SK-N-SH (cell line): Measurements from ENCODE around the gene SUPT4H1. TPM values are rescaled to one million over a fixed set of nuclear protein-coding genes. Genes with fewer than 3 reads are reported as not detected.

ENCODE experiments used
- CTCF ChIA-PET: fragments of 300-600, 350-600 bp; formaldehyde crosslinking; extraction: SDS; loops from one replicate; lab custom pipeline; 2021; lab: Yijun Ruan, JAX
- POLR2A ChIA-PET: fragments of 350-600 bp; sonication (Branson Sonifier 250); formaldehyde crosslinking; extraction: SDS; loops from one replicate; lab custom pipeline; 2020; ENCODE audit warnings: antibody characterized with exemption, inconsistent platforms; lab: Yijun Ruan, JAX
- DNase-seq: peaks from one replicate; pipeline ENCODE4 v3.0.0; 2012
- H2AFZ ChIP-seq: fragments of 200-600 bp; sonication (generic); 2 replicates; pipeline ENCODE4 v1.8.1; 2016; ENCODE audit warnings: antibody characterized with exemption, mild to moderate bottlenecking, low read depth
- H3F3A ChIP-seq: fragments of 200-600 bp; sonication (generic); replicated peaks from 2 replicates; pipeline ENCODE3; 2016; ENCODE audit warnings: antibody characterized with exemption, mild to moderate bottlenecking; ENCODE audit not compliant: insufficient read depth
- H3K27ac ChIP-seq, 2 experiments: fragments of 200-500 bp in 1 of 2; fragments of 200-600 bp in 1 of 2; sonication (Bioruptor generic) in 1 of 2; sonication (generic), shearing (Covaris generic) in 1 of 2; 2 replicates each; pipeline versions ENCODE4 v1.5.1 to v1.6.1; 2014 to 2016; ENCODE audit warnings: low read depth in 2 of 2, inconsistent platforms in 1 of 2, low read length in 1 of 2, mild to moderate bottlenecking in 1 of 2, mixed read lengths in 1 of 2
- H3K27me3 ChIP-seq: fragments of 200-600 bp; sonication (generic), shearing (Covaris generic); 2 replicates; pipeline ENCODE4 v1.6.1; 2016; ENCODE audit warnings: mixed run types; ENCODE audit not compliant: insufficient read depth
- H3K36me3 ChIP-seq, 2 experiments: fragments of 200-500 bp in 1 of 2; fragments of 200-600 bp in 1 of 2; sonication (Bioruptor generic) in 1 of 2; sonication (generic) in 1 of 2; replicated peaks in 1 of 2; 2 replicates each; pipeline versions ENCODE3 to v1.5.1; 2014 to 2016; ENCODE audit warnings: low read length in 1 of 2, mild to moderate bottlenecking in 1 of 2; ENCODE audit not compliant: insufficient read depth in 2 of 2, control insufficient read depth in 1 of 2
- H3K4me1 ChIP-seq, 2 experiments: fragments of 200-500 bp in 1 of 2; fragments of 200-600 bp in 1 of 2; sonication (Bioruptor generic) in 1 of 2; sonication (generic), shearing (Covaris generic) in 1 of 2; 2 replicates each; pipeline versions ENCODE4 v1.5.1 to v1.6.1; 2014 to 2016; ENCODE audit warnings: low read depth in 1 of 2, low read length in 1 of 2, mixed run types in 1 of 2; ENCODE audit not compliant: insufficient read depth in 2 of 2, control insufficient read depth in 1 of 2
- H3K4me2 ChIP-seq: fragments of 200-600 bp; sonication (generic), shearing (Covaris generic); 2 replicates; pipeline ENCODE4 v1.6.1; 2017; ENCODE audit warnings: mixed run types
- H3K4me3 ChIP-seq, 2 experiments: fragments of 200-500 bp in 1 of 2; fragments of 200-600 bp in 1 of 2; sonication (Bioruptor generic) in 1 of 2; sonication (generic), shearing (Covaris generic) in 1 of 2; 2 replicates each; pipeline versions ENCODE4 v1.5.1 to v1.8.1; 2014 to 2016; ENCODE audit warnings: low read depth in 2 of 2, inconsistent platforms in 1 of 2, low read length in 1 of 2, mild to moderate bottlenecking in 1 of 2, mixed read lengths in 1 of 2, moderate library complexity in 1 of 2
- H3K79me2 ChIP-seq: fragments of 200-600 bp; sonication (generic); 2 replicates; pipeline ENCODE4 v1.8.1; 2017; ENCODE audit warnings: mild to moderate bottlenecking; ENCODE audit not compliant: insufficient read depth
- H3K9ac ChIP-seq: fragments of 200-600 bp; sonication (generic); 2 replicates; pipeline ENCODE4 v1.6.1; 2017; ENCODE audit warnings: mixed run types
- H3K9me2 ChIP-seq: fragments of 200-600 bp; sonication (generic); 2 replicates; pipeline ENCODE4 v1.6.1; 2017; ENCODE audit warnings: mixed run types
- H3K9me3 ChIP-seq: fragments of 200-600 bp; sonication (generic); 2 replicates; pipeline ENCODE4 v1.6.1; 2017; ENCODE audit warnings: mixed run types, mild to moderate bottlenecking, moderate library complexity
- H4K20me1 ChIP-seq: fragments of 200-600 bp; sonication (generic); 2 replicates; pipeline ENCODE4 v1.6.1; 2017; ENCODE audit warnings: mild to moderate bottlenecking, mixed run types; ENCODE audit not compliant: insufficient read depth
- EP300 ChIP-seq, 2 experiments: IDR thresholded peaks; 2 replicates each; pipeline versions ENCODE4 v1.4.0 to v1.6.1; 2012; ENCODE audit warnings: borderline replicate concordance in 1 of 2, low read depth in 1 of 2, low read length in 1 of 2
- EZH2phosphoT487 ChIP-seq: fragments of 200-600 bp; sonication (generic); IDR thresholded peaks from 2 replicates; pipeline ENCODE4 v1.6.1; 2017; ENCODE audit warnings: low read depth, mixed run types, mild to moderate bottlenecking, antibody characterized with exemption, moderate library complexity, borderline replicate concordance
- FOXJ3 ChIP-seq: sonication (generic); formaldehyde crosslinking; IDR thresholded peaks from 2 replicates; pipeline ENCODE4 v1.5.1; 2020; ENCODE audit warnings: mild to moderate bottlenecking, missing genetic modification reagents
- FOXM1 ChIP-seq: IDR thresholded peaks from 2 replicates; pipeline ENCODE4 v1.4.0; 2012; ENCODE audit warnings: low read depth, mild to moderate bottlenecking
- JUND ChIP-seq: IDR thresholded peaks from 2 replicates; pipeline ENCODE4 v1.4.0; 2012
- NFIC ChIP-seq: IDR thresholded peaks from 2 replicates; pipeline ENCODE4 v1.4.0; 2012; ENCODE audit warnings: borderline replicate concordance
- NRF1 ChIP-seq: IDR thresholded peaks from 2 replicates; pipeline ENCODE4 v1.6.1; 2012; ENCODE audit warnings: low read depth, mild to moderate bottlenecking, low read length
- RCOR1 ChIP-seq: fragments of 150-350 bp; IDR thresholded peaks from 2 replicates; pipeline ENCODE4 v1.6.1; 2017; ENCODE audit warnings: antibody characterized with exemption, low read length
- RFX5 ChIP-seq: IDR thresholded peaks from 2 replicates; pipeline ENCODE4 v1.6.1; 2012; ENCODE audit warnings: mild to moderate bottlenecking, improper control_type of control experiment, low read length
- SMC3 ChIP-seq: IDR thresholded peaks from 2 replicates; pipeline ENCODE4 v1.6.1; 2012; ENCODE audit warnings: low read depth, low read length, improper control_type of control experiment
- TCF12 ChIP-seq: IDR thresholded peaks from 2 replicates; pipeline ENCODE4 v1.4.0; 2012
- WGBS: methylation state at CpG from one replicate; pipeline ENCODE4 v1.1.6; 2017; ENCODE audit warnings: low lambda C conversion rate; 5-methylcytosine and 5-hydroxymethylcytosine counted together
- polyA plus RNA-seq, 3 experiments: library from polyadenylated mRNA; depleted of rRNA; stranded (reverse); fragments of >200 nt; gene quantifications; 2 replicates each; pipeline ENCODE4 v1.2.3, GENCODE V29; 2012
- TF ChIP-seq, protein P1 (sequence below): fragments of 200-600 bp; sonication (generic); IDR thresholded peaks from 2 replicates; pipeline ENCODE4 v1.6.1; 2017; ENCODE audit warnings: antibody characterized with exemption, mild to moderate bottlenecking, moderate library complexity

Gene SUPT4H1
- polyA plus RNA-seq, 1 of the 3 experiments (the other 2 are of a cell fraction) = 165 TPM

DNA sequence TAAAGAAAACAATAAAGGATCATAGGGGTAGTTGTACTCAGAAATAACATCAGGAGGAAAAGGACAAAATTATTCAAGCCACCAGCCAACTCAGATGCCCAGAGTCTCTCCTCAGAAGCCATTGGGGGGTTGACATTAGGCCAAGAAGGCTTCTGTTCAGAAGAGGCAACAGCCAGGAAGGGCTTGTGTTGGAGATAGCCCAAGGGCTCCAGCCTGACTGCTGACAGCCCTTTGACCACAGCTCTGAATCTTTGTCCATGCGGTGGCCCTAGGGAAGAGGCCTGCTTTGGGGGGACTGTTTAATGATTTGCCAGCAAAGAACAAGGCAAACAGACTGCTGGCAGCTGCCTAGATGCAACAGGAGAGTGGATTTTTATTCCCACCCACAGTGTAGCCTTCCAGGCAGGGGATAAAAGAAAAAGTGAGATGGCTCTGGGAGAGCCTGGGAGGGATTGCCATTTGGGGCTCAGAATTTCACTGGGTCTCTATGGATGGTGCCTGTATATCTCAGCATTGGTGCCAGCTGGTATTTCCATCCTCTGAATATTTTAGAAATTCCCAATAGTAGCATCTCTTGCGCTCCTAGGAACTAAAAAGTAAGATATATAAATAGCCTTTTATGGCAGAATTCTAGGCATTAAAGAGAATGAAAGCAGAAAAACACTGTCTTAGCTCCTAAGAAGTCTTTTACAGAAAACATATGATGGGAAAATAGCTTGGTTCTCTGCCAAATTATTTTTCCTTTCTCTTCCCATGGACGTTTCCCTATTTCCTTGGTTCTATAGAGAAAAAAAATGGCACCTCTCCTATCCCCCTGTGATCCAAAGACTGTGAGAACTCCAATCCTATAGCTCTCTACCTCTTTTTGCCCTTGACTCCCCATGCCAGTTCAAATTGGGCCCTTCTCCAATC, 29.4 kb upstream of the SUPT4H1 start:
- Histone ChIP-seq H3K4me2 (no peak overlapping the region), H3K36me3 (no peaks in the 10 kb centered on the region), H3F3A (no peaks in the 10 kb centered on the region), H3K27me3 (peaks cover 36% of the 10 kb centered on the region), H3K27ac (no peak overlapping the region), H4K20me1 (no peaks in the 10 kb centered on the region), H3K9me2 (no peaks in the 10 kb centered on the region), H2AFZ (no peak overlapping the region), H3K4me1 (no peaks in the 10 kb centered on the region), H3K9me3 (no peaks in the 10 kb centered on the region), H3K4me3 (no peak overlapping the region), H3K9ac (no peak overlapping the region), H3K79me2 (no peaks in the 10 kb centered on the region)
- TF ChIP-seq RFX5 (no peak), EP300 (IDR thresholded peaks at IDR 0.05; ENCODE audit: borderline replicate concordance in 1 of 2, low read depth in 1 of 2, low read length in 1 of 2) (no peak), TCF12 (no peak), NFIC (no peak), FOXM1 (no peak), NRF1 (no peak)
- TF ChIP-seq, protein P1, sequence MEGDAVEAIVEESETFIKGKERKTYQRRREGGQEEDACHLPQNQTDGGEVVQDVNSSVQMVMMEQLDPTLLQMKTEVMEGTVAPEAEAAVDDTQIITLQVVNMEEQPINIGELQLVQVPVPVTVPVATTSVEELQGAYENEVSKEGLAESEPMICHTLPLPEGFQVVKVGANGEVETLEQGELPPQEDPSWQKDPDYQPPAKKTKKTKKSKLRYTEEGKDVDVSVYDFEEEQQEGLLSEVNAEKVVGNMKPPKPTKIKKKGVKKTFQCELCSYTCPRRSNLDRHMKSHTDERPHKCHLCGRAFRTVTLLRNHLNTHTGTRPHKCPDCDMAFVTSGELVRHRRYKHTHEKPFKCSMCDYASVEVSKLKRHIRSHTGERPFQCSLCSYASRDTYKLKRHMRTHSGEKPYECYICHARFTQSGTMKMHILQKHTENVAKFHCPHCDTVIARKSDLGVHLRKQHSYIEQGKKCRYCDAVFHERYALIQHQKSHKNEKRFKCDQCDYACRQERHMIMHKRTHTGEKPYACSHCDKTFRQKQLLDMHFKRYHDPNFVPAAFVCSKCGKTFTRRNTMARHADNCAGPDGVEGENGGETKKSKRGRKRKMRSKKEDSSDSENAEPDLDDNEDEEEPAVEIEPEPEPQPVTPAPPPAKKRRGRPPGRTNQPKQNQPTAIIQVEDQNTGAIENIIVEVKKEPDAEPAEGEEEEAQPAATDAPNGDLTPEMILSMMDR = no peak
- 16% methylated on average over 3 of the region's 3 CpGs for WGBS
- ChIA-PET CTCF (interaction anchor here (0.9 to 3.0 kb wide), 8 partner anchors 11 to 132 kb away, joined by 3 to 13 read pairs (median 4); no protein-coding TSS in a partner anchor), POLR2A (no interaction called here)
- DNase-seq = no peak

DNA sequence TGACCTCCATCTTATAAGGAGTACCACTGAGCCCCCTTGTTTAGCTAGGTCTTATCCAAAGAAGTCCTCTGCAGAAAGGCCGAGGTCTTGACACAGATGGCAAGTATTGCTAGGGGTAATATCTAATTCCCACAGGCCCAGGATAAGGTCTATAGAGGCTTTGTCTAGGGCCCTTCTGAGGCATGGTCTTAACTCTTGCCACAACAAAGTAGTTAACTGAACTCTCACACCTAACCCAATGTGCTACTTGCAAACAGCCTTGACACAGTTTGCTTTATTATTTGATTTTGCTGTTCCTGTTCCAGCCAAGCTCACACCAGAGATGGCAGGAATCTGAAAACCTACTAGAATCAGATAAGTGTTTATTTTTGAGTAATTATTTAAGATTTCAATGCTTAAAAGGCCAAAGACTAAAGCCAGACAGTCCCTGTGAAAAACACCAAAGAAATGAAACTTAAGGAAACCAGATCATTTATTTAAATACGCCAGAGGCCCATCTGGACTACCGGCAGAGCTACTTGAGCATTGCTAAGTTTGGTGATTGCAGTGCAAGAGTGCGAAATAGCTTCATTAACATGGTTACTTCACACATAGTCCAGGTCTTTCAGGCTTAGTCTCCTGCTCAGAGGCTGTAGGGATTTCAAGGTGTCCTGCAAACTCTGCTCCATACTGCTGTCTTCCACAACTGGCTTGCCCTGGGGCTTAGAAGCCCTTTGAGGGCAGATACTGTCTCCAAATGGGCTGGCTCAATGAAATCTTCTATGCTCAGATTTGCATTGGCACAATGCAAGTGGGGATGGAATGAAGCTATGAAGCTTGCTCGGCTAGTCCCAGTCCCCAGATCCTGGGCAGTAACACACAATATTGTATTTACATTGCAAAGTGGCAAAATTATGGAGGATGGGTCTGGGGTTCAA, 28.5 kb upstream of the SUPT4H1 start:
- POLR2A ChIA-PET = no interaction called here
- H3K27ac ChIP-seq = no peak overlapping the region
- CTCF ChIA-PET = interaction anchor here (0.7 to 3.0 kb wide), 4 partner anchors 17 to 197 kb away, joined by 3 to 13 read pairs (median 4); partner anchors contain the start of gene RNF43
- no peak overlapping the region for H2AFZ ChIP-seq
- H3K9ac ChIP-seq = no peak overlapping the region
- no peaks in the 10 kb centered on the region for H3K9me2 ChIP-seq
- H3K4me3 ChIP-seq = no peak overlapping the region
- H3K27me3 ChIP-seq = peaks cover 35% of the 10 kb centered on the region
- no peaks in the 10 kb centered on the region for H3K4me1 ChIP-seq
- H3K9me3 ChIP-seq = no peaks in the 10 kb centered on the region
- no peaks in the 10 kb centered on the region for H4K20me1 ChIP-seq
- 49% methylated on average over 5 of the region's 5 CpGs for WGBS
- DNase-seq = no peak
- H3K4me2 ChIP-seq = no peak overlapping the region
- H3F3A ChIP-seq = no peaks in the 10 kb centered on the region
- no peaks in the 10 kb centered on the region for H3K36me3 ChIP-seq
- TF ChIP-seq RCOR1 (no peak), SMC3 (no peak), JUND (no peak), EZH2phosphoT487 (no peak), FOXJ3 (CRISPR knock-in tag) (no peak)
- no peaks in the 10 kb centered on the region for H3K79me2 ChIP-seq
